Duodenal mucosa (tissue), 2 donors: ENCODE data around the gene RPRD1A.
"Not testable (repeated sequence)": the region's sequence is repeated elsewhere in the genome, so short reads cannot be mapped to it uniquely, and the experiment has no call there.

Experiments
- H3K27ac ChIP-seq: one replicate; pipeline ENCODE4 v1.7.0; 2013; ENCODE audit warnings: low read depth, low read length
- H3K27me3 ChIP-seq, 2 donors: one replicate each; pipeline ENCODE4 v1.7.0; 2013; ENCODE audit warnings: low read length in 2 of 2, control low read depth in 1 of 2; ENCODE audit not compliant: insufficient read depth in 2 of 2, control insufficient read depth in 1 of 2
- H3K36me3 ChIP-seq, 2 donors: one replicate each; pipeline ENCODE4 v1.7.0; 2013; ENCODE audit warnings: low read length in 2 of 2, control low read depth in 1 of 2; ENCODE audit not compliant: insufficient read depth in 2 of 2, control insufficient read depth in 1 of 2
- H3K4me1 ChIP-seq, 2 donors: one replicate each; pipeline ENCODE4 v1.7.0; 2013; ENCODE audit warnings: low read length in 2 of 2, control low read depth in 1 of 2; ENCODE audit not compliant: insufficient read depth in 2 of 2, control insufficient read depth in 1 of 2
- H3K4me3 ChIP-seq, 2 donors: one replicate each; pipeline ENCODE4 v1.7.0; 2013; ENCODE audit warnings: low read length in 2 of 2, low read depth in 1 of 2
- H3K9ac ChIP-seq, 2 donors: one replicate each; pipeline ENCODE4 v1.7.0; 2013; ENCODE audit warnings: low read length in 2 of 2, low read depth in 1 of 2
- H3K9me3 ChIP-seq, 2 donors: one replicate each; pipeline ENCODE4 v1.7.0; 2013; ENCODE audit warnings: low read length in 2 of 2, control low read depth in 1 of 2; ENCODE audit not compliant: control insufficient read depth in 1 of 2

RPRD1A gene

GRCh38 chr18:36081118-36081517 lies 13.8 kb upstream of the RPRD1A start:
- not testable (repeated sequence) for H3K9ac ChIP-seq, H3K27ac ChIP-seq, H3K9me3 ChIP-seq, H3K4me3 ChIP-seq, H3K4me1 ChIP-seq, H3K27me3 ChIP-seq, H3K36me3 ChIP-seq

GRCh38 chr18:36078751-36079529 lies 11.6 kb upstream of the RPRD1A start:
- no peaks in the 10 kb centered on the region for H3K9me3 ChIP-seq
- H3K9ac ChIP-seq = no peak overlapping the region
- no peaks in the 10 kb centered on the region for H3K27me3 ChIP-seq
- no peak overlapping the region for H3K4me3 ChIP-seq
- no peaks in the 10 kb centered on the region for H3K36me3 ChIP-seq
- H3K4me1 ChIP-seq = no peaks in the 10 kb centered on the region
- H3K27ac ChIP-seq = no peak overlapping the region

- not testable (repeated sequence) for H3K9me3 ChIP-seq, H3K4me1 ChIP-seq, H3K4me3 ChIP-seq, H3K36me3 ChIP-seq, H3K27me3 ChIP-seq, H3K27ac ChIP-seq, H3K9ac ChIP-seq
Measured at GRCh38 chr18:36077764-36078163, 10.4 kb upstream of the RPRD1A start.

- H3K4me1 ChIP-seq = no peaks in the 10 kb centered on the region
- H3K9me3 ChIP-seq = no peaks in the 10 kb centered on the region
- no peaks in the 10 kb centered on the region for H3K27me3 ChIP-seq
- H3K36me3 ChIP-seq = no peaks in the 10 kb centered on the region
- H3K9ac ChIP-seq = no peak overlapping the region
- no peak overlapping the region for H3K4me3 ChIP-seq
- no peak overlapping the region for H3K27ac ChIP-seq
Measured at GRCh38 chr18:36075862-36076587, 8.7 kb upstream of the RPRD1A start.

GRCh38 chr18:36074435-36074834 lies 7.1 kb upstream of the RPRD1A start:
- Histone ChIP-seq H3K9ac (no peak overlapping the region), H3K4me3 (no peak overlapping the region), H3K27ac (no peak overlapping the region), H3K4me1 (no peaks in the 10 kb centered on the region), H3K9me3 (no peaks in the 10 kb centered on the region), H3K27me3 (no peaks in the 10 kb centered on the region), H3K36me3 (no peaks in the 10 kb centered on the region)

- Histone ChIP-seq H3K9me3 (no peaks in the 10 kb centered on the region), H3K36me3 (no peaks in the 10 kb centered on the region), H3K4me3 (no peak overlapping the region), H3K4me1 (no peaks in the 10 kb centered on the region), H3K9ac (no peak overlapping the region), H3K27me3 (no peaks in the 10 kb centered on the region), H3K27ac (no peak overlapping the region)
Measured at GRCh38 chr18:36073676-36074075, 6.3 kb upstream of the RPRD1A start.

GRCh38 chr18:36072406-36072805 lies 5.0 kb upstream of the RPRD1A start:
- not testable (repeated sequence) for H3K27me3 ChIP-seq, H3K27ac ChIP-seq, H3K4me1 ChIP-seq, H3K4me3 ChIP-seq, H3K9ac ChIP-seq, H3K9me3 ChIP-seq, H3K36me3 ChIP-seq

GRCh38 chr18:36066686-36067054 lies 689 bp downstream of the RPRD1A start:
- peaks cover 10% of the 10 kb centered on the region in 2 donors for H3K4me1 ChIP-seq
- H3K9ac ChIP-seq = peak overlapping the region; percentile 77 to 96
- H3K27me3 ChIP-seq = no peaks in the 10 kb centered on the region
- peak overlapping the region; percentile 91 for H3K27ac ChIP-seq
- H3K9me3 ChIP-seq = no peaks in the 10 kb centered on the region
- peak overlapping the region; percentile 78 to 98 for H3K4me3 ChIP-seq
- no peaks in the 10 kb centered on the region for H3K36me3 ChIP-seq

- Histone ChIP-seq H3K4me3 (peak overlapping the region; percentile 78 to 98), H3K27me3 (no peaks in the 10 kb centered on the region), H3K27ac (no peak overlapping the region), H3K36me3 (no peaks in the 10 kb centered on the region), H3K9ac (peak overlapping the region; percentile 28 to 77), H3K4me1 (peaks cover 10% of the 10 kb centered on the region in 2 donors), H3K9me3 (no peaks in the 10 kb centered on the region)
Measured at GRCh38 chr18:36066001-36066400, 1.4 kb downstream of the RPRD1A start.

- H3K9ac ChIP-seq, H3K27me3 ChIP-seq, H3K4me1 ChIP-seq, H3K27ac ChIP-seq, H3K36me3 ChIP-seq, H3K9me3 ChIP-seq, H3K4me3 ChIP-seq: not testable (repeated sequence)
Measured at GRCh38 chr18:36064809-36065079, 2.6 kb downstream of the RPRD1A start.
